ENCODE measurements around the gene TAB2. TPM values are rescaled to one million over a fixed set of nuclear protein-coding genes. Genes with fewer than 3 reads are reported as not detected.

The TAB2 gene
- total RNA-seq, 4 donors from 2014 or later: 49.8 to 81.8 (median 74.1) TPM

DNA sequence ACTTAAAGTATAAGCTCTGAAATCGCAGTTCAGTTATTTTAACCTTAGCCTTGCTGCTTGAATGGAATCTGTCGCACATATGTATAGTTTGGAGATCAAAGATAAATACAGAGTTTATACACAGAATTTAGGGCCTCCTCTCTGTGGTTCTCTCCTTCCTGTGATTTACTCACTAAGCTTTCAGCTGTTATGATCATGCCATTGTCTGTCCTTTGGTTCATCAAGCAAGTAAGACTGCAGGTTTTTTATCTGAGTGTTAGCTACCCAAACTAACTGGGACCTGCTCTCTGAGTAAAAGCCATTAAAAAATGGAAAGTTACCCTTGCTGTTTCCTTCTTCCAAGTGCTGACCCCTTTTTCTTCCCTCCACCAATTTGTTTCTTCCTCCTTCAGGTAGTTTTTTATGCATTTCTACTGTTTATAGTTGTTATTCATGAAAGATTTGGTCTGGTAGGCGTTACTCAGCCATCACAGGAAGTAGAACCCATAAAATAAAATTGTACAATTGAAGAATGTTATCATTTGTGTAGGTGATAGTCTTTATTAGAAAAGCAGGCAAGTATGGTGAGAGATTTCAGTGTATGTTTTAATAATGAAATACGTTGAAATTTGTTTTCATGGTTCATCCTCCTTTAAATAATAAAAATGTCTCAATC is 48.9 kb downstream of the TAB2 start:
- Histone ChIP-seq H3K36me3 (no peaks in the 10 kb centered on the region), H3K27ac (no peak overlapping the region), H3K27me3 (no peaks in the 10 kb centered on the region), H3K4me1 (peaks cover 16% of the 10 kb centered on the region), H3K9me3 (no peaks in the 10 kb centered on the region), H3K4me3 (no peak overlapping the region)
- WGBS: 88% methylated on average over 4 of the region's 4 CpGs
- DNase-seq (ENCODE audit: low spot score in 2 of 2): no peak
- TF ChIP-seq POLR2A (IDR thresholded peaks at IDR 0.05): no peak
- TF ChIP-seq POLR2AphosphoS5 (IDR thresholded peaks at IDR 0.05): no peak
- TF ChIP-seq, protein P1, sequence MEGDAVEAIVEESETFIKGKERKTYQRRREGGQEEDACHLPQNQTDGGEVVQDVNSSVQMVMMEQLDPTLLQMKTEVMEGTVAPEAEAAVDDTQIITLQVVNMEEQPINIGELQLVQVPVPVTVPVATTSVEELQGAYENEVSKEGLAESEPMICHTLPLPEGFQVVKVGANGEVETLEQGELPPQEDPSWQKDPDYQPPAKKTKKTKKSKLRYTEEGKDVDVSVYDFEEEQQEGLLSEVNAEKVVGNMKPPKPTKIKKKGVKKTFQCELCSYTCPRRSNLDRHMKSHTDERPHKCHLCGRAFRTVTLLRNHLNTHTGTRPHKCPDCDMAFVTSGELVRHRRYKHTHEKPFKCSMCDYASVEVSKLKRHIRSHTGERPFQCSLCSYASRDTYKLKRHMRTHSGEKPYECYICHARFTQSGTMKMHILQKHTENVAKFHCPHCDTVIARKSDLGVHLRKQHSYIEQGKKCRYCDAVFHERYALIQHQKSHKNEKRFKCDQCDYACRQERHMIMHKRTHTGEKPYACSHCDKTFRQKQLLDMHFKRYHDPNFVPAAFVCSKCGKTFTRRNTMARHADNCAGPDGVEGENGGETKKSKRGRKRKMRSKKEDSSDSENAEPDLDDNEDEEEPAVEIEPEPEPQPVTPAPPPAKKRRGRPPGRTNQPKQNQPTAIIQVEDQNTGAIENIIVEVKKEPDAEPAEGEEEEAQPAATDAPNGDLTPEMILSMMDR (IDR thresholded peaks at IDR 0.05): no peak
- no peak for TF ChIP-seq EP300 (IDR thresholded peaks at IDR 0.05)

- no peak for DNase-seq (ENCODE audit: low spot score in 2 of 2)
- H3K9me3 ChIP-seq: no peaks in the 10 kb centered on the region
- TF ChIP-seq EP300 (IDR thresholded peaks at IDR 0.05) (no peak), POLR2AphosphoS5 (IDR thresholded peaks at IDR 0.05) (no peak), POLR2A (IDR thresholded peaks at IDR 0.05) (no peak)
- TF ChIP-seq, protein P1 (IDR thresholded peaks at IDR 0.05): no peak
- 89% methylated on average over 1 of the region's 1 CpG for WGBS
- H3K27ac ChIP-seq: no peak overlapping the region
- peaks cover 16% of the 10 kb centered on the region for H3K4me1 ChIP-seq
- no peak overlapping the region for H3K4me3 ChIP-seq
- no peaks in the 10 kb centered on the region for H3K36me3 ChIP-seq
- no peaks in the 10 kb centered on the region for H3K27me3 ChIP-seq
Measured at GRCh38 chr6:149368065-149368464, 50.6 kb downstream of the TAB2 start.

DNA sequence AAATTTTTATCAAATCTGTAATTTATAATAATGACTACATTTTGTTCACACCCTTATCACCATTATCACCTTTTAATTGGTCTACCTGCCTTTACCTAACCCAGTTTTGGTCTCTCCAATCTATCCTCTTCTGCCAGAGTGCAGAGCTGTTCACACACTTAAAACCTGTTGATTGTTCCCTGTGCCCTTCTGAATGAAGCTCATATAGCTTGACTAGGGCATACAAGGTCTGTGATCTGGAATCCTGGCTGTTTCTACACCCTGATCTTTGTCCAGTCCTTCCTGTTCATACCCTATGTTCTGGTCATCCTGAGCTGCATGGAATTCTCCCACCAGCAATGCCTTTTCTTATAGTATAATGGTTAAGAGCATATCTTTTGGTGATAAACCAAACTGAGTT is 53.6 kb downstream of the TAB2 start:
- TF ChIP-seq EP300 (IDR thresholded peaks at IDR 0.05) (no peak), POLR2A (IDR thresholded peaks at IDR 0.05) (no peak), POLR2AphosphoS5 (IDR thresholded peaks at IDR 0.05) (no peak)
- TF ChIP-seq, protein P1 (IDR thresholded peaks at IDR 0.05): no peak

DNA sequence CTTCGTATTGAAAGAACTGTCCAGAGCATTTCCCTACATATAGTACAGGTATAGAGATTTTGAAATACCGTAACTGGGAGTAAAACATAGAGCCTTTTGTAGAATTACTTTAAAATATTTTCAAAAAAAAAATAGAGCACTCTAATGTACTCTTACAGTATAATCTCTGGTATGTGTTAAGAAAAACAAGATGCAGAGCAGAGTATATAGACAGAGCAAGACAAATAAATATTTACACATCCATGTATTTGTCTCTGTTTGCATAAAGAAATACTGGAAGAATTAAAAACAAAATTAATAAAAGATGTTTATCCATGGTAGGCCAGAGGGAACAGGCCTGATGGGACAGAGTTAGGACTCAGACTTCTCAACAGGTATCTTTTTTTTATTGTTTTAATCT is 54.5 kb downstream of the TAB2 start:
- no peak for DNase-seq (ENCODE audit: low spot score in 2 of 2)
- H3K27me3 ChIP-seq: no peaks in the 10 kb centered on the region
- H3K4me3 ChIP-seq: no peak overlapping the region
- no peaks in the 10 kb centered on the region for H3K36me3 ChIP-seq
- TF ChIP-seq POLR2AphosphoS5 (IDR thresholded peaks at IDR 0.05) (no peak), EP300 (IDR thresholded peaks at IDR 0.05) (no peak), POLR2A (IDR thresholded peaks at IDR 0.05) (no peak)
- TF ChIP-seq, protein P1 (IDR thresholded peaks at IDR 0.05): no peak
- 74% methylated on average over 2 of the region's 2 CpGs for WGBS
- peaks cover 6% of the 10 kb centered on the region for H3K4me1 ChIP-seq
- no peaks in the 10 kb centered on the region for H3K9me3 ChIP-seq
- H3K27ac ChIP-seq: no peak overlapping the region

More for the DNA sequence above, 53.6 kb downstream of the TAB2 start:
- Histone ChIP-seq H3K27me3 (no peaks in the 10 kb centered on the region), H3K27ac (no peak overlapping the region), H3K4me3 (no peak overlapping the region), H3K9me3 (no peaks in the 10 kb centered on the region), H3K4me1 (peaks cover 9% of the 10 kb centered on the region), H3K36me3 (no peaks in the 10 kb centered on the region)
- no peak for DNase-seq (ENCODE audit: low spot score in 2 of 2)

- no peak for TF ChIP-seq POLR2A (IDR thresholded peaks at IDR 0.05)
- no peak for TF ChIP-seq POLR2AphosphoS5 (IDR thresholded peaks at IDR 0.05)
- TF ChIP-seq, protein P1 (IDR thresholded peaks at IDR 0.05): no peak
- TF ChIP-seq EP300 (IDR thresholded peaks at IDR 0.05): no peak
- Histone ChIP-seq H3K4me3 (no peak overlapping the region), H3K4me1 (no peaks in the 10 kb centered on the region), H3K36me3 (peaks cover 6% of the 10 kb centered on the region), H3K27me3 (no peaks in the 10 kb centered on the region), H3K27ac (no peak overlapping the region), H3K9me3 (no peaks in the 10 kb centered on the region)
- no peak for DNase-seq (ENCODE audit: low spot score in 2 of 2)
- WGBS: 93% methylated on average over 2 of the region's 2 CpGs
Measured at GRCh38 chr6:149373511-149373910, 56.0 kb downstream of the TAB2 start.

All from suprapubic skin (tissue), 4 donors.